Kidney capillary endothelial cell (primary cell): ENCODE measurements around the gene NLN.
"Not testable (repeated sequence)": the region's sequence is repeated elsewhere in the genome, so short reads cannot be mapped to it uniquely, and the experiment has no call there.

Source experiments
- DNase-seq: peaks from one replicate; pipeline ENCODE4 v3.0.0-alpha.2; 2018; ENCODE audit warnings: low spot score

Gene NLN

GRCh38 chr5:65832603-65833228, 110.7 kb downstream of the NLN start:
- no peak for DNase-seq

- no peak for DNase-seq
Measured at GRCh38 chr5:65833780-65834179, 111.8 kb downstream of the NLN start.

- DNase-seq = no peak
Measured at GRCh38 chr5:65834306-65834705, 112.3 kb downstream of the NLN start.

- no peak for DNase-seq
Measured at GRCh38 chr5:65835191-65835590, 113.2 kb downstream of the NLN start.

GRCh38 chr5:65837139-65837538, 115.1 kb downstream of the NLN start:
- DNase-seq = no peak

- not testable (repeated sequence) for DNase-seq
Measured at GRCh38 chr5:65839170-65839569, 117.2 kb downstream of the NLN start.

GRCh38 chr5:65840071-65840470, 118.1 kb downstream of the NLN start:
- DNase-seq = no peak

- DNase-seq = not testable (repeated sequence)
Measured at GRCh38 chr5:65844763-65845162, 122.8 kb downstream of the NLN start.

- DNase-seq = no peak
Measured at GRCh38 chr5:65846101-65846500, 124.1 kb downstream of the NLN start.

- DNase-seq = not testable (repeated sequence)
Measured at GRCh38 chr5:65847019-65847418, 125.0 kb downstream of the NLN start.

GRCh38 chr5:65849918-65850317, 127.9 kb downstream of the NLN start:
- DNase-seq = not testable (repeated sequence)

GRCh38 chr5:65854925-65855324, 132.9 kb downstream of the NLN start:
- DNase-seq = no peak

GRCh38 chr5:65855766-65856315, 133.8 kb downstream of the NLN start:
- DNase-seq = no peak

- no peak for DNase-seq
Measured at GRCh38 chr5:65856520-65856919, 134.5 kb downstream of the NLN start.

- no peak for DNase-seq
Measured at GRCh38 chr5:65858316-65858715, 136.3 kb downstream of the NLN start.

- no peak for DNase-seq
Measured at GRCh38 chr5:65861830-65862241, 139.8 kb downstream of the NLN start.

GRCh38 chr5:65862384-65862783, 140.4 kb downstream of the NLN start:
- no peak for DNase-seq

- DNase-seq = no peak
Measured at GRCh38 chr5:65863747-65864146, 141.7 kb downstream of the NLN start.

- DNase-seq = no peak
Measured at GRCh38 chr5:65866837-65867521, 145.0 kb downstream of the NLN start.

GRCh38 chr5:65867542-65868195, 145.7 kb downstream of the NLN start:
- peak; percentile 88 for DNase-seq

GRCh38 chr5:65868509-65868908, 146.5 kb downstream of the NLN start:
- no peak for DNase-seq

- DNase-seq = peak; percentile 51
Measured at GRCh38 chr5:65871182-65871581, 149.2 kb downstream of the NLN start.

GRCh38 chr5:65871776-65872175, 149.8 kb downstream of the NLN start:
- not testable (repeated sequence) for DNase-seq
